GM18861 (cell line): Measurements from ENCODE around the gene ZNF547.
"Not testable (repeated sequence)": the region's sequence is repeated elsewhere in the genome, so short reads cannot be mapped to it uniquely, and the experiment has no call there.

Source experiments
- ATAC-seq: cut with Tn5 transposase; IDR thresholded peaks from one replicate; pipeline ENCODE4 v1.9.1; 2021; ENCODE audit not compliant: unreplicated experiment

Gene ZNF547

GRCh38 chr19:57374179-57374578, 10.8 kb downstream of the ZNF547 start:
- ATAC-seq = no peak

GRCh38 chr19:57374647-57375046, 11.3 kb downstream of the ZNF547 start:
- not testable (repeated sequence) for ATAC-seq

- ATAC-seq = no peak
Measured at GRCh38 chr19:57376151-57376550, 12.8 kb downstream of the ZNF547 start.

- no peak for ATAC-seq
Measured at GRCh38 chr19:57377498-57378146, 14.3 kb downstream of the ZNF547 start.

GRCh38 chr19:57380923-57381322, 17.6 kb downstream of the ZNF547 start:
- ATAC-seq = no peak

- ATAC-seq = no peak
Measured at GRCh38 chr19:57382806-57383488, 19.6 kb downstream of the ZNF547 start.

- no peak for ATAC-seq
Measured at GRCh38 chr19:57389194-57389729, 25.9 kb downstream of the ZNF547 start.

- peak; percentile 97 for ATAC-seq
Measured at GRCh38 chr19:57389730-57390598, 26.6 kb downstream of the ZNF547 start, which contains the start of gene ZNF548. ZNF548 (plus strand) TSS chr19:57389854; CDS start chr19:57390100, 246 bp downstream.

- no peak for ATAC-seq
Measured at GRCh38 chr19:57395710-57396109, 32.4 kb downstream of the ZNF547 start.

- no peak for ATAC-seq
Measured at GRCh38 chr19:57398868-57399267, 35.5 kb downstream of the ZNF547 start.

- ATAC-seq = no peak
Measured at GRCh38 chr19:57403737-57404563, 40.6 kb downstream of the ZNF547 start.

GRCh38 chr19:57406516-57407123, 43.3 kb downstream of the ZNF547 start:
- ATAC-seq = no peak

- peak; percentile 95 for ATAC-seq
Measured at GRCh38 chr19:57410877-57411671, 47.7 kb downstream of the ZNF547 start, which contains the start of gene ZNF17. ZNF17 (plus strand) TSS chr19:57411161; CDS start chr19:57413616, 2,455 bp downstream.

- ATAC-seq = no peak
Measured at GRCh38 chr19:57419439-57419838, 56.1 kb downstream of the ZNF547 start.

GRCh38 chr19:57421037-57421436, 57.7 kb downstream of the ZNF547 start:
- no peak for ATAC-seq
